K562 (cell line): ENCODE results near the gene CCDC88A. TPM values are rescaled to one million over a fixed set of nuclear protein-coding genes. Genes with fewer than 3 reads are reported as not detected.

Experiments
- CBX2 ChIP-seq: fragments of 200-600 bp; sonication (generic); IDR thresholded peaks from one replicate; pipeline ENCODE4 v1.6.1; 2012; ENCODE audit warnings: mild to moderate bottlenecking, low read length, inconsistent platforms; ENCODE audit not compliant: insufficient read depth, poor library complexity, severe bottlenecking
- DNMT1 ChIP-seq: fragments of 450-650 bp; IDR thresholded peaks from 2 replicates; pipeline ENCODE4 v1.6.1; 2016; ENCODE audit warnings: antibody characterized with exemption, mild to moderate bottlenecking
- DPF2 ChIP-seq: fragments of 450-650 bp; IDR thresholded peaks from 2 replicates; pipeline ENCODE4 v1.6.1; 2016
- LARP7 ChIP-seq: fragments of 450-650 bp; IDR thresholded peaks from 2 replicates; pipeline ENCODE4 v1.6.1; 2016
- MYBL2 ChIP-seq, 2 experiments: fragments of 450-650 bp in 1 of 2; sonication (generic) in 1 of 2; formaldehyde crosslinking in 1 of 2; IDR thresholded peaks; 2 replicates each; pipeline versions ENCODE4 v1.6.1 to v1.8.1; 2017 to 2022; ENCODE audit warnings: borderline replicate concordance in 1 of 2, inconsistent platforms in 1 of 2, low read depth in 1 of 2, mild to moderate bottlenecking in 1 of 2, missing genetic modification reagents in 1 of 2, moderate library complexity in 1 of 2
- NCOA2 ChIP-seq, 2 experiments: fragments of 450-650 bp; IDR thresholded peaks; 2 replicates each; pipeline ENCODE4 v1.6.1; 2018; ENCODE audit warnings: mild to moderate bottlenecking in 2 of 2, moderate library complexity in 1 of 2; ENCODE audit not compliant: partially characterized antibody in 2 of 2
- NCOR1 ChIP-seq: fragments of 450-650 bp; IDR thresholded peaks from 2 replicates; pipeline ENCODE4 v1.6.1; 2016; ENCODE audit warnings: mild to moderate bottlenecking, moderate library complexity
- NELFE ChIP-seq: IDR thresholded peaks from 2 replicates; pipeline ENCODE4 v1.6.1; 2011; ENCODE audit warnings: mild to moderate bottlenecking; ENCODE audit not compliant: insufficient read depth, insufficient read length
- PHF21A ChIP-seq: fragments of 450-650 bp; IDR thresholded peaks from 2 replicates; pipeline ENCODE4 v1.6.1; 2017; ENCODE audit warnings: low read depth, borderline replicate concordance
- POLR2G ChIP-seq: fragments of 200-400 bp; formaldehyde crosslinking; IDR thresholded peaks from 2 replicates; pipeline ENCODE4 v1.6.1; 2017; ENCODE audit warnings: low read depth, mild to moderate bottlenecking, antibody characterized with exemption, low read length, moderate library complexity
- RAD51 ChIP-seq: fragments of 450-650 bp; IDR thresholded peaks from 2 replicates; pipeline ENCODE4 v1.7.1; 2016; ENCODE audit warnings: low read depth, mild to moderate bottlenecking, borderline replicate concordance
- SMARCC2 ChIP-seq: fragments of 450-650 bp; IDR thresholded peaks from 2 replicates; pipeline ENCODE4 v1.6.1; 2017; ENCODE audit warnings: antibody characterized with exemption, moderate library complexity, mild to moderate bottlenecking, low read depth
- TAL1 ChIP-seq: fragments of 450-650 bp; IDR thresholded peaks from 2 replicates; pipeline ENCODE4 v1.6.1; 2016; ENCODE audit warnings: mild to moderate bottlenecking
- TFAM ChIP-seq: fragments of 250-450 bp; sonication (Bioruptor Pico); conservative IDR thresholded peaks from 2 replicates; pipeline ENCODE4 v1.5.0; 2021; ENCODE audit warnings: mild to moderate bottlenecking, moderate library complexity
- ZC3H8 ChIP-seq: fragments of 450-650 bp; IDR thresholded peaks from 2 replicates; pipeline ENCODE4 v1.6.1; 2017
- ZNF24 ChIP-seq: fragments of 450-650 bp; IDR thresholded peaks from 2 replicates; pipeline ENCODE4 v1.6.1; 2016
- ZNF316 ChIP-seq: fragments of 450-650 bp; IDR thresholded peaks from 2 replicates; pipeline ENCODE4 v1.6.1; 2016
- ZNF583 ChIP-seq: fragments of 250-450 bp; sonication (Bioruptor Pico); IDR thresholded peaks from 2 replicates; pipeline ENCODE4 v1.4.0; 2020
- ZNF707 ChIP-seq: fragments of 250-450 bp; sonication (Bioruptor Pico); conservative IDR thresholded peaks from 2 replicates; pipeline ENCODE4 v1.8.0; 2022; ENCODE audit warnings: inconsistent platforms, mild to moderate bottlenecking, moderate library complexity
- polyA plus RNA-seq, 8 experiments: library from polyadenylated mRNA; depleted of rRNA in 4 of 8; stranded (reverse) in 5 of 8; unstranded in 3 of 8; fragments of >200 nt; fragmentation: Nextera tagmentation in 2 of 8; fragmentation: Illumina TruSeq in 1 of 8; extraction: Ambion mirVana in 2 of 8; extraction: Trizol in 1 of 8; gene quantifications; 2 replicates each; pipeline versions ENCODE4 v1.2.1 to v1.2.3, GENCODE V29; 2011 to 2014; ENCODE audit warnings: inconsistent platforms in 1 of 8, missing spikeins in 1 of 8
- total RNA-seq, 7 experiments: library from RNA; depleted of rRNA in 6 of 7; stranded (reverse); fragments of >200 nt in 6 of 7; fragmentation: Illumina TruSeq in 2 of 7; extraction: Trizol in 2 of 7; gene quantifications; 2 replicates each; pipeline versions ENCODE4 v1.2.1 to v1.2.3, GENCODE V29; 2011 to 2021; ENCODE audit warnings: low replicate concordance in 1 of 7
- TF ChIP-seq, protein P1 (sequence below): fragments of 250-450 bp; sonication (Bioruptor Pico); IDR thresholded peaks from 2 replicates; pipeline ENCODE4 v1.8.0; 2021; ENCODE audit warnings: moderate library complexity, mild to moderate bottlenecking, inconsistent platforms
- TF ChIP-seq, protein P2 (sequence below), 2 experiments: fragments of 250-450 bp in 1 of 2; fragments of 450-650 bp in 1 of 2; sonication (Bioruptor Pico) in 1 of 2; IDR thresholded peaks; 2 replicates each; pipeline versions ENCODE4 v1.6.1 to v1.8.0; 2016 to 2021; ENCODE audit warnings: mild to moderate bottlenecking in 2 of 2, moderate library complexity in 2 of 2, missing compliant biosample characterization in 1 of 2, missing genetic modification characterization in 1 of 2
- TF ChIP-seq, protein P3 (sequence below): fragments of 250-450 bp; sonication (Bioruptor Pico); IDR thresholded peaks from 2 replicates; pipeline ENCODE4 v1.5.0; 2020; ENCODE audit warnings: mild to moderate bottlenecking

CCDC88A gene
- total and polyA plus RNA-seq, 9 of the 15 experiments (the other 6 are each of a cell fraction or from before 2014, with no cell fraction given), result 29.3 to 102 (median 55.6) TPM

DNA sequence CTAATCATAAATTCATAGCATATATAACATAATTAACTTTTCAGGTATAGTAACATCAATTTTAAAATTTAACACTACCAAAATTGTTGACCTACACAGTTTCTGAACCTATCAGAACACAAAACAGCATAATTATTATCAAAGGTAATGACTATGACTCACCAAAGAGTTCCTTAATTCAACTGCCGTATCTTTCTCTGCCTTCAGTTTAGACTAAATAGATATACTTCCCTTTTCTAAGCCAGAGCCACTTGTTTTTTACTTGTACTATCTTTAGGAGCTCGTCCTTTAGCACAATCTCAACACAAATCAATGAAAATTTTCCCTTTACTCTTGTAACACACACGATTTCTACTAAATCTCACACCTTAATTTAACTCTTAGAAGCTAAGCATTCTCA lies 54.4 kb downstream of the CCDC88A start (continued):
- TF ChIP-seq MYBL2 (IDR thresholded peaks at IDR 0.05; ENCODE audit: low read depth) (no peak), MYBL2 (CRISPR knock-in tag; IDR thresholded peaks at IDR 0.05; ENCODE audit: borderline replicate concordance) (no peak), PHF21A (no peak), NCOR1 (no peak), ZNF316 (peak; percentile 26; the same call in 1 of the 2 replicates), POLR2G (no peak), ZC3H8 (no peak), TAL1 (peak; percentile 6; the same call in 1 of the 2 replicates), NCOA2 (IDR thresholded peaks at IDR 0.05; ENCODE audit: partially characterized antibody in 2 of 2) (no peak), NELFE (no peak), CBX2 (no peak), TFAM (CRISPR knock-in tag) (no peak), LARP7 (no peak), ZNF583 (CRISPR knock-in tag) (no peak), DPF2 (peak; percentile 68), ZNF24 (no peak), DNMT1 (no peak), RAD51 (no peak), ZNF707 (no peak), SMARCC2 (peak; percentile 49; the same call in 1 of the 2 replicates)
- TF ChIP-seq, protein P1, sequence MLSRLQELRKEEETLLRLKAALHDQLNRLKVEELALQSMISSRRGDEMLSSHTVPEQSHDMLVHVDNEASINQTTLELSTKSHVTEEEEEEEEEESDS (CRISPR knock-in tag), result no peak
- TF ChIP-seq, protein P2, sequence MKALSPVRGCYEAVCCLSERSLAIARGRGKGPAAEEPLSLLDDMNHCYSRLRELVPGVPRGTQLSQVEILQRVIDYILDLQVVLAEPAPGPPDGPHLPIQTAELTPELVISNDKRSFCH (CRISPR knock-in tag; IDR thresholded peaks at IDR 0.05), result no peak
- TF ChIP-seq, protein P2 (tag; IDR thresholded peaks at IDR 0.05), result no peak
- TF ChIP-seq, protein P3, sequence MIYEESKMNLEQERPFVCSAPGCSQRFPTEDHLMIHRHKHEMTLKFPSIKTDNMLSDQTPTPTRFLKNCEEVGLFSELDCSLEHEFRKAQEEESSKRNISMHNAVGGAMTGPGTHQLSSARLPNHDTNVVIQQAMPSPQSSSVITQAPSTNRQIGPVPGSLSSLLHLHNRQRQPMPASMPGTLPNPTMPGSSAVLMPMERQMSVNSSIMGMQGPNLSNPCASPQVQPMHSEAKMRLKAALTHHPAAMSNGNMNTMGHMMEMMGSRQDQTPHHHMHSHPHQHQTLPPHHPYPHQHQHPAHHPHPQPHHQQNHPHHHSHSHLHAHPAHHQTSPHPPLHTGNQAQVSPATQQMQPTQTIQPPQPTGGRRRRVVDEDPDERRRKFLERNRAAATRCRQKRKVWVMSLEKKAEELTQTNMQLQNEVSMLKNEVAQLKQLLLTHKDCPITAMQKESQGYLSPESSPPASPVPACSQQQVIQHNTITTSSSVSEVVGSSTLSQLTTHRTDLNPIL (CRISPR knock-in tag), result no peak
